NB4 (cell line): ENCODE results near the gene CTNS.
A peak's percentile ranks its signal among the peaks of the same experiment; 100 is the strongest.

Experiments used
- DNase-seq: peaks from one replicate; pipeline ENCODE4 v3.0.0; 2010; ENCODE audit warnings: low read depth
- H3K4me3 ChIP-seq: one replicate; pipeline ENCODE4 v1.5.1; 2011; ENCODE audit warnings: mild to moderate bottlenecking, low read depth, low read length, moderate library complexity
- MYC ChIP-seq: IDR thresholded peaks from 2 replicates; pipeline ENCODE4 v1.6.1; 2011; ENCODE audit warnings: low read depth, low read length
- POLR2A ChIP-seq: IDR thresholded peaks from 2 replicates; pipeline ENCODE4 v1.6.1; 2011; ENCODE audit warnings: mild to moderate bottlenecking; ENCODE audit not compliant: insufficient read length; ENCODE audit errors: extremely low read depth
- TF ChIP-seq, protein P1 (sequence below): IDR thresholded peaks from 2 replicates; pipeline ENCODE4 v1.6.1; 2011; ENCODE audit warnings: low read depth, low read length
- TF ChIP-seq, protein P2 (sequence below): IDR thresholded peaks from one replicate; pipeline ENCODE4 v1.5.1; 2012; ENCODE audit warnings: low read depth, low read length

CTNS gene

DNA sequence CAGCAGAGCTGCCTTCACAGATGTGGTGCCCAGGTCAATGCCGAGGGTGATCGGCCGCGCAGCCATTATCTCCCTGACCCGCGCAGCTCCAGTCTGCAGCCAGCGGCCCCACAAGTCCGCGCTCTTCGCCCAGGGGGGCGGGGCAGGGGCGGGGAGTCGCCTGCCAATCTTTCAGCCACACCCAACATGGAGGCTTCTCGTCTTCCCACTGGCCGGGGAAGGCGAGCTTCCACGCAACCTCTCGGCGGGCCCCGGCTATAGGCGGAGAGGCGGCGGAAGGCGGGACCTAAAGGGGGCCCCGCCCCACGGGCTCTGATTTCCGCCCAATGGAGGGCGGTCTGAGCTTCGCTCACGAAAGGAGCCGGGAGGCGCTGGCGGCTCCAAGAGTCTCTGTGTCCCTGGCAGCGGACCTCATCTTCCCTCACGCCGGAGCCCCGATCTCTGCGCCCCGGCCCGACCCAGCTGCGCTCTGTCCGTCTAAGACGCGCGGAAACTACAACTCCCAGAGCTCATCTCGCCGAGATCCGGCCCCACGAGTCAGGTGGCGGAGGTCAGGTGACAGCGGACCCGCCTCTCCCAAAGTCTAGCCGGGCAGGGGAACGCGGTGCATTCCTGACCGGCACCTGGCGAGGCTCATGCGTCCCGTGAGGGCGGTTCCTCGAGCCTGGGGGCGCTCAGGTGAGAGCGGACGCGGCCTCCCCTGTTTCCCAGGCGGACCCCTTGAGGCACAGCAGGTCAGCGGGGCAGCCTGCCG is at the start of gene CTNS, which contains the start of gene SHPK:
CTNS (plus strand) TSS at position 607 of the 754 bp plus-strand sequence. CDS start 3,447 bp downstream, outside the sequence.
SHPK (minus strand) TSS at position 97 of the 754 bp plus-strand sequence; CDS start at position 66, 31 bp downstream.
- TF ChIP-seq, protein P1, sequence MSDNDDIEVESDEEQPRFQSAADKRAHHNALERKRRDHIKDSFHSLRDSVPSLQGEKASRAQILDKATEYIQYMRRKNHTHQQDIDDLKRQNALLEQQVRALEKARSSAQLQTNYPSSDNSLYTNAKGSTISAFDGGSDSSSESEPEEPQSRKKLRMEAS, result peak; percentile 79
- TF ChIP-seq, protein P2, sequence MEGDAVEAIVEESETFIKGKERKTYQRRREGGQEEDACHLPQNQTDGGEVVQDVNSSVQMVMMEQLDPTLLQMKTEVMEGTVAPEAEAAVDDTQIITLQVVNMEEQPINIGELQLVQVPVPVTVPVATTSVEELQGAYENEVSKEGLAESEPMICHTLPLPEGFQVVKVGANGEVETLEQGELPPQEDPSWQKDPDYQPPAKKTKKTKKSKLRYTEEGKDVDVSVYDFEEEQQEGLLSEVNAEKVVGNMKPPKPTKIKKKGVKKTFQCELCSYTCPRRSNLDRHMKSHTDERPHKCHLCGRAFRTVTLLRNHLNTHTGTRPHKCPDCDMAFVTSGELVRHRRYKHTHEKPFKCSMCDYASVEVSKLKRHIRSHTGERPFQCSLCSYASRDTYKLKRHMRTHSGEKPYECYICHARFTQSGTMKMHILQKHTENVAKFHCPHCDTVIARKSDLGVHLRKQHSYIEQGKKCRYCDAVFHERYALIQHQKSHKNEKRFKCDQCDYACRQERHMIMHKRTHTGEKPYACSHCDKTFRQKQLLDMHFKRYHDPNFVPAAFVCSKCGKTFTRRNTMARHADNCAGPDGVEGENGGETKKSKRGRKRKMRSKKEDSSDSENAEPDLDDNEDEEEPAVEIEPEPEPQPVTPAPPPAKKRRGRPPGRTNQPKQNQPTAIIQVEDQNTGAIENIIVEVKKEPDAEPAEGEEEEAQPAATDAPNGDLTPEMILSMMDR, result no peak
- no peak for TF ChIP-seq MYC
- peak; percentile 61 for TF ChIP-seq POLR2A
- DNase-seq, result peak; percentile 93
- H3K4me3 ChIP-seq, result peak within 1 kb of the TSS; percentile 67

DNA sequence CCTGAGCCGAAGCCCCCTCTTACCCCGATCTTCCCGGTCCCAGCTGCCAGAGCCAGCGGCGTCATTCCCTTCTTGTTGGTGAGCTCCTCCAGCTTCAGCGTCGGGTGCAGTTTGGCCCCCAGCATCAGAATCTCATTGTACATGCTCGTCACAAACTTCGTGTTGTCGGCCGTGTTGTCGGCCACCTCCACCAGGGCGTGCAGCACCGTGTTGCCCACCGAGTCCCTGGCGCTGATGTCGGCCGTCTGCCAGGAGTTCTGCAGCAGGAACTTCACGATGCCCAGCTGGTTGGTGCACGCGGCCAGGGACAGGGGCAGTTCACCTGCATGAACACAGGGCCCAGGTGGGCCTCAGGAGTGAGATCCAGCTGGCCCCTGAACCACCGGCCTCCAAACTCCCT is 46.8 kb upstream of the CTNS start:
- no peak for DNase-seq
- TF ChIP-seq POLR2A (no peak), MYC (no peak)
- TF ChIP-seq, protein P2, result no peak
- TF ChIP-seq, protein P1, result no peak
- H3K4me3 ChIP-seq, result no peak overlapping the region

DNA sequence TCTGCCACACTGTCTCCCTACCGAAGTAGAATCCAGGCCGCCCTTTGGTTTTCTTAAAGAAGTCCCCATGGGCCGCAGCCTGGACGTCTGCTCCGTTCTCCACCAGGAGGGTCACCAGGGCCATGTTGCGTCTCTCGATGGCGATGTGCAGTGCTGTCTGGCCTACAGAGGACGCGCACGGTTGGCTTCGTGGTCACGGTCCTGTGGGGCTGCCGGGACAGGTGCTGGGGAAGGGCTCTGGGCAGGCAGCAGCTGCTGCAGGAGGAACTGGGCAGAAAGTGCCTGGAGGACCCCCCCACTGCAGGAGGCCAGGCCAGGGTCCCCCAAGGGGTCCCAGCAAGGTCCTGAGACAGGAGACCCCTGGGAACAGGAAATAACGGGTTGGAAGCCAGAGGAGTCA is 46.3 kb upstream of the CTNS start:
- TF ChIP-seq MYC, result no peak
- TF ChIP-seq, protein P2, result no peak
- no peak for TF ChIP-seq POLR2A
- TF ChIP-seq, protein P1, result no peak
- H3K4me3 ChIP-seq, result no peak overlapping the region

DNA sequence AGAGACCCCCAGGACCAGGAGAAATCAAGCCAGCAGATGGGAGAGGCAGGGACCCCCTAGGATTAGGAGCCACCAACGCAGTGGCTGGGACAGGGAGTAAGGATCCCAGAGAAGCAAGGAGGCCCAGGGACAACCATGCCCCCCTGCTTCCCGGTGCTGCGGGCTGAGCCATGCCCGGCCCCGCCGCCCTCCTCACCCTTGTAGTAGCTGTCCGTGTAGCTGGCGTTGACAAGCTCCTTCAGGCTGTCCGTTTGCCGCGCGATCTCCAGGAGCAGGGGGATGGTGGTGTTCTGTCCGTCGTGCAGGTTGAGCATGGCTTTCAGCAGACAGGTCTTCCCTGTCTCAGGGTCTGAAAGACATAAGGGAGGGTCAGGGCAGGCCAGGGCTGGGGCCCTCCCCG is 45.8 kb upstream of the CTNS start:
- TF ChIP-seq, protein P1, result no peak
- no peak for TF ChIP-seq MYC
- TF ChIP-seq, protein P2, result no peak
- TF ChIP-seq POLR2A, result no peak
- H3K4me3 ChIP-seq, result no peak overlapping the region
- DNase-seq, result no peak

More for the DNA sequence above, 46.3 kb upstream of the CTNS start:
- no peak for DNase-seq

DNA sequence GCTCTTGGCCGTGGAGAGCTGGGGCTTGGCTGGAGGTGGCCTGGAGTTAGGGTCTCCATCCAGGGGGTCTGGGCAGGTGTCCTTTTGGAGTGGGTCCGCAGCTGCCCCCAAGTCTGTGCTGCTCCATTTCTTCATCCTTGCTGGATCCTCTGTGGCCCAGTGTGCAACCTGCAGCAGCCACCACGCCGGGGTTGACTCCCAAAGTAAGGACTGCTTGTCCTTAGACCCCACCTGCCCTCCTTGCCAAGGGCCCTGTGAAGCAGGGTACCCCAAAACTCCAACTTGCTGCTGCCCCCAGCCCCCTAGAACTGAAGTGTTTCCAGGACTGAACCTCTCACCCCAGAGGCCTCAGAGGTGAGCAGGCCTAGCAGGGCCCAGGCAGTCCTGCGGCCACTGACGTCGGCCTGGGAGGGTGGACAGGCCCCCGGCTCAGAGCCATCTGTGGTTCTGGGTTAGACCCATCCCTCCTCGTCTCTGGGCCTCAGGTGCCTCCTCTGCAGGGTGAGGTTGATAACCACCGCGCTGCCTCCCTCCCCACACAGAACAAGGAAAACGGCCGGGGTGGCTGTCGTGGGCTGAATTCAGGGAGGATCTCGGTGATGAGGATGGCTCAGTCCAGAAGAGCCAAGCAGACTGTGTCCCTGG is 44.2 kb upstream of the CTNS start:
- no peak for TF ChIP-seq MYC
- no peak for DNase-seq
- no peak overlapping the region for H3K4me3 ChIP-seq

DNA sequence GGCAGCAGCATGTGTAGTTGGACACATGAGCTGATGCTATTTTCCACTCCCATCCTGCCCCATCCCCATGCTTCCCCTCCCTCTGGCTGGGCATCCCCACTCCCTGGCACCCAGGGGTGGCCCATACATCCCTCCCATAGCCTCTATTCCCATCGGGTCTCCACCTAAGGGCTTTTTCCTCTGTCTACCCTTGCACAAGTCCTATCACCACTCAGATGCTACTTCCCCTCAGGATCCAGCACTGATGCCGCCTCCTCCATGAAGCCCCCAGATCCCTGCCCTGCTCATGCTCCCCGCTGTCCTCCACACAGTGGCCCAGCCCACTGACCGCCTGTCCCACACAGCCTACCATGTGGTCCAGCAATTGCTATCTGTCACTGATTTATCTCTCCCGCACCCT is 43.2 kb upstream of the CTNS start:
- DNase-seq, result no peak
- H3K4me3 ChIP-seq, result no peak overlapping the region
- TF ChIP-seq MYC, result no peak
- TF ChIP-seq, protein P2, result no peak
- TF ChIP-seq POLR2A, result no peak
- TF ChIP-seq, protein P1, result no peak
